ENCODE measurements around the gene C1QTNF12.

DNA sequence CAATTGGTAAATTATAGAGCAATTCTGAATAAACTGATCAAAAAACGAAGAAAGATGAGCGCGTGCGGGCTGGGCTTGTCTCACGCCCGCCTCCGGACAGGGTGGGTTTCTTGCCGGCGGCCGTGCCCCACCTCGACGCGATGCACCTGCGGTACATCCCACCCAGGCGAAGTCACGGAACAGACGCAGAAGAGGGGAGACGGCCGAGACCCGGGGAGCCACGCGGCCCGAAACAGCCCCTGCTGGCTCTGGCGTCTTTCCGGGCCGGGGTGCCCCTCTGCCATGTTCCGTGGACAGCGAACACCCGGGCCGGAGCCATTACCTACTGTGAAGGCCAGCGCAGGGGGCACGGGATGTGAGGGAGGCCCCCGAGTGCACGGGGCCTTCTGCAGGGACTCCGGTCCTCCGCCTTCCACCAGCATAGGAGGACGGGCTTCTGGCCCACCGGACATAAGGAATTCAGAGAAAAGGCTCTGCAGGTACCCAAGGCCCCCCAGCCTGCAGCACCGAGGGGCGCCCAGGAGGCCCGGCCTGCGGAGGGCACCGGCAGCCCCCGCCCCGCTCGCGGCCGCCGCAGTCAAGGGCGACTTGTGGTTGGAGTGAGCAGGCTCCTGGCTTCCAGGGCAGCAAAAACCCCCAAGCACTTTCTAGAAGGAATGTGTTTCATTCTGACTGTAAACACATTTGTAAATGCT, 7.6 kb upstream of the C1QTNF12 start:
- TF ChIP-seq, protein P1, sequence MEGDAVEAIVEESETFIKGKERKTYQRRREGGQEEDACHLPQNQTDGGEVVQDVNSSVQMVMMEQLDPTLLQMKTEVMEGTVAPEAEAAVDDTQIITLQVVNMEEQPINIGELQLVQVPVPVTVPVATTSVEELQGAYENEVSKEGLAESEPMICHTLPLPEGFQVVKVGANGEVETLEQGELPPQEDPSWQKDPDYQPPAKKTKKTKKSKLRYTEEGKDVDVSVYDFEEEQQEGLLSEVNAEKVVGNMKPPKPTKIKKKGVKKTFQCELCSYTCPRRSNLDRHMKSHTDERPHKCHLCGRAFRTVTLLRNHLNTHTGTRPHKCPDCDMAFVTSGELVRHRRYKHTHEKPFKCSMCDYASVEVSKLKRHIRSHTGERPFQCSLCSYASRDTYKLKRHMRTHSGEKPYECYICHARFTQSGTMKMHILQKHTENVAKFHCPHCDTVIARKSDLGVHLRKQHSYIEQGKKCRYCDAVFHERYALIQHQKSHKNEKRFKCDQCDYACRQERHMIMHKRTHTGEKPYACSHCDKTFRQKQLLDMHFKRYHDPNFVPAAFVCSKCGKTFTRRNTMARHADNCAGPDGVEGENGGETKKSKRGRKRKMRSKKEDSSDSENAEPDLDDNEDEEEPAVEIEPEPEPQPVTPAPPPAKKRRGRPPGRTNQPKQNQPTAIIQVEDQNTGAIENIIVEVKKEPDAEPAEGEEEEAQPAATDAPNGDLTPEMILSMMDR (conservative IDR thresholded peaks at IDR 0.05) = no peak
- no peak for TF ChIP-seq ZFX (IDR thresholded peaks at IDR 0.05)

Data from C4-2B (cell line).